Right lobe of liver (tissue), 4 donors: ENCODE results near the gene ARFGAP1.

Experiments
- POLR2A ChIP-seq: fragments of 450-650 bp; IDR thresholded peaks from one replicate; pipeline ENCODE4 v1.6.1; 2017; ENCODE audit warnings: antibody characterized with exemption, mild to moderate bottlenecking
- TF ChIP-seq, protein P1 (sequence below), 4 donors: fragments of 200-600 bp in 3 of 4; fragments of 450-650 bp in 1 of 4; IDR thresholded peaks; one replicate each; pipeline versions ENCODE4 v1.5.1 to v1.8.0; 2016 to 2022; ENCODE audit warnings: antibody characterized with exemption in 4 of 4, mild to moderate bottlenecking in 2 of 4
- donor health status: DM: no; HTN: no; CAD: no.
- donor health status: DM: no; HTN: no; CAD: no.
- donor health status: DM: no; HTN: yes; CAD: no.

DNA sequence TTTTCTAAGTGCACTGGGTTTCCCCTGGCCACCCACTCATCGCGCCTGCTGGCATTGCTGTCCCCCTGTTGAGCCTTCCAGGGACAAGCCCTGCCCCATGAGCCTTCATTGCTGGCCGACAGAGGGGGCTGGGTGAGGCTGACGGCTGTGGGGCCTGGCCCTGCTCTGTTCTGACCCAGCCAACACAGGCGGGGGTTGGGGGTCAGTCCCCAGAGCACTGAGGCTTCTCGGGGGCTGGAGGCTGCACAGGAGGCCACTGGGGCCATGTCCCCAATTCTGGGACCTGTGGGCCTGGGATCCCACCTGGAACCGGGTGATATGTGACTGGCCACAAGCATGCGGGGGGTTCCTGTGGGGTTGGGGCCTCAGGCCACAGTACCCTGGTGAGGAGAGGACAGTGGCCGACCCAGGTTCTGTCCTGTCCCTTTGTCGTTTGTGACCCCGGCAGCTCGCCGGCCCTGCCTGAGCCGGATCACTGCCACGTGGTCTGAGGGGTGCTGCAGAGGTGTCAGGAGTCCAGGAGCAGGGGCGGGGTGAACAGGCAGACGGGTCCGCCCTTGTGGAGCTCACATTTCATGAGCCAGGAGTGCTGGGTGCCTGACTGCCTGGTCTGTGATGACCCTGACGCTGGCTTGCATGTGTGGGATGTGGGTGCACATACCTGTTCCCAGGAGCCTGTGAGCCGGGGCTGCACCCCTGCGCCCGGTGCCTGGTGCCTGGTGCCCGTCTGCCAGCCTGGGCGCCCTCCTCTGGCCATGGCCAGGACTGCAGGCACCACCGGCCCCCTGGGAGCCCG is 18.3 kb downstream of the ARFGAP1 start:
- TF ChIP-seq, protein P1, sequence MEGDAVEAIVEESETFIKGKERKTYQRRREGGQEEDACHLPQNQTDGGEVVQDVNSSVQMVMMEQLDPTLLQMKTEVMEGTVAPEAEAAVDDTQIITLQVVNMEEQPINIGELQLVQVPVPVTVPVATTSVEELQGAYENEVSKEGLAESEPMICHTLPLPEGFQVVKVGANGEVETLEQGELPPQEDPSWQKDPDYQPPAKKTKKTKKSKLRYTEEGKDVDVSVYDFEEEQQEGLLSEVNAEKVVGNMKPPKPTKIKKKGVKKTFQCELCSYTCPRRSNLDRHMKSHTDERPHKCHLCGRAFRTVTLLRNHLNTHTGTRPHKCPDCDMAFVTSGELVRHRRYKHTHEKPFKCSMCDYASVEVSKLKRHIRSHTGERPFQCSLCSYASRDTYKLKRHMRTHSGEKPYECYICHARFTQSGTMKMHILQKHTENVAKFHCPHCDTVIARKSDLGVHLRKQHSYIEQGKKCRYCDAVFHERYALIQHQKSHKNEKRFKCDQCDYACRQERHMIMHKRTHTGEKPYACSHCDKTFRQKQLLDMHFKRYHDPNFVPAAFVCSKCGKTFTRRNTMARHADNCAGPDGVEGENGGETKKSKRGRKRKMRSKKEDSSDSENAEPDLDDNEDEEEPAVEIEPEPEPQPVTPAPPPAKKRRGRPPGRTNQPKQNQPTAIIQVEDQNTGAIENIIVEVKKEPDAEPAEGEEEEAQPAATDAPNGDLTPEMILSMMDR (IDR thresholded peaks at IDR 0.05) = peak; percentile 61 to 62 (median 62)
- no peak for TF ChIP-seq POLR2A
